Measurements from ENCODE around the gene ABCC6. TPM values are rescaled to one million over a fixed set of nuclear protein-coding genes. Genes with fewer than 3 reads are reported as not detected.
"Not testable (repeated sequence)": the region's sequence is repeated elsewhere in the genome, so short reads cannot be mapped to it uniquely, and the experiment has no call there.

ABCC6 gene
- total RNA-seq, 1 experiment from 2014 or later: 1.1 TPM

- H2BK20ac ChIP-seq (ENCODE audit: low read depth, low read length, poor library complexity, severe bottlenecking); H2BK12ac ChIP-seq (ENCODE audit: insufficient read length, low read depth, low read length); H2AFZ ChIP-seq (ENCODE audit: low read length); H3K79me1 ChIP-seq (ENCODE audit: insufficient read depth, low read depth, low read length, poor library complexity, severe bottlenecking); H3K18ac ChIP-seq (ENCODE audit: insufficient read length, low read depth, low read length); H3K27ac Mint-ChIP-seq; H4K5ac ChIP-seq (ENCODE audit: insufficient read length, low read depth, low read length); H2AK5ac ChIP-seq (ENCODE audit: insufficient read length, low read length); H4K20me1 ChIP-seq (ENCODE audit: control insufficient read depth, insufficient read depth, insufficient read length); DNase-seq; H3K4ac ChIP-seq (ENCODE audit: low read depth, low read length); H3K14ac ChIP-seq (ENCODE audit: insufficient read depth, low read length); H3K27me3 Mint-ChIP-seq (ENCODE audit: low read depth); H4K91ac ChIP-seq (ENCODE audit: insufficient read length, low read depth, low read length); H2BK5ac ChIP-seq (ENCODE audit: insufficient read length, low read length); H3K23me2 ChIP-seq (ENCODE audit: insufficient read length, low read depth, low read length, poor library complexity, severe bottlenecking); H3K79me2 ChIP-seq (ENCODE audit: insufficient read depth, low read length); H2BK15ac ChIP-seq (ENCODE audit: low read depth, low read length); H3K23ac ChIP-seq (ENCODE audit: insufficient read length, low read depth, low read length); H3K27ac ChIP-seq (ENCODE audit: insufficient read length, low read depth, low read length); H3K27me3 ChIP-seq (ENCODE audit: insufficient read depth, low read length); H3K4me1 ChIP-seq (ENCODE audit: insufficient read depth, low read length); H3K9me3 Mint-ChIP-seq; H3K4me2 ChIP-seq (ENCODE audit: insufficient read depth, insufficient read length, low read length); H3K9ac ChIP-seq (ENCODE audit: extremely low read depth, insufficient read length, low read length); H3K56ac ChIP-seq (ENCODE audit: insufficient read length, low read depth, low read length); H3K4me3 Mint-ChIP-seq; H4K8ac ChIP-seq (replicated peaks; ENCODE audit: insufficient read length, low read depth, low read length); H3T11ph ChIP-seq (ENCODE audit: low read length); H2BK120ac ChIP-seq (ENCODE audit: low read depth, low read length, poor library complexity, severe bottlenecking); H3K4me1 Mint-ChIP-seq; H3K36me3 Mint-ChIP-seq (ENCODE audit: insufficient read depth in 1 of 3, low read depth in 3 of 3); H3K9me3 ChIP-seq (ENCODE audit: control insufficient read depth, low read depth, low read length): not testable (repeated sequence)
- no CpG with 5 or more reads among the region's 5 CpGs for WGBS (ENCODE audit: extremely low coverage, insufficient read length, low lambda C conversion rate)
Measured at GRCh38 chr16:16200391-16200790, 22.9 kb downstream of the ABCC6 start.

GRCh38 chr16:16199428-16199827 is 23.9 kb downstream of the ABCC6 start:
- WGBS (ENCODE audit: extremely low coverage, insufficient read length, low lambda C conversion rate): no CpG with 5 or more reads among the region's 4 CpGs
- not testable (repeated sequence) for H3K36me3 Mint-ChIP-seq (ENCODE audit: insufficient read depth in 1 of 3, low read depth in 3 of 3)

More at GRCh38 chr16:16199428-16199827, 23.9 kb downstream of the ABCC6 start:
- H4K91ac ChIP-seq (ENCODE audit: insufficient read length, low read depth, low read length); H3K4ac ChIP-seq (ENCODE audit: low read depth, low read length); H3K27ac Mint-ChIP-seq; H3K23me2 ChIP-seq (ENCODE audit: insufficient read length, low read depth, low read length, poor library complexity, severe bottlenecking); H2BK20ac ChIP-seq (ENCODE audit: low read depth, low read length, poor library complexity, severe bottlenecking); H3K4me1 Mint-ChIP-seq; H4K8ac ChIP-seq (replicated peaks; ENCODE audit: insufficient read length, low read depth, low read length); DNase-seq; H3K27ac ChIP-seq (ENCODE audit: insufficient read length, low read depth, low read length); H3K4me1 ChIP-seq (ENCODE audit: insufficient read depth, low read length); H3K4me3 Mint-ChIP-seq; H3K4me2 ChIP-seq (ENCODE audit: insufficient read depth, insufficient read length, low read length); H2BK5ac ChIP-seq (ENCODE audit: insufficient read length, low read length); H3K14ac ChIP-seq (ENCODE audit: insufficient read depth, low read length); H3K56ac ChIP-seq (ENCODE audit: insufficient read length, low read depth, low read length); H2AFZ ChIP-seq (ENCODE audit: low read length); H3K79me2 ChIP-seq (ENCODE audit: insufficient read depth, low read length); H3K9me3 Mint-ChIP-seq; H4K20me1 ChIP-seq (ENCODE audit: control insufficient read depth, insufficient read depth, insufficient read length); H2AK5ac ChIP-seq (ENCODE audit: insufficient read length, low read length); H3K9ac ChIP-seq (ENCODE audit: extremely low read depth, insufficient read length, low read length); H2BK12ac ChIP-seq (ENCODE audit: insufficient read length, low read depth, low read length); H2BK120ac ChIP-seq (ENCODE audit: low read depth, low read length, poor library complexity, severe bottlenecking); H4K5ac ChIP-seq (ENCODE audit: insufficient read length, low read depth, low read length); H3K79me1 ChIP-seq (ENCODE audit: insufficient read depth, low read depth, low read length, poor library complexity, severe bottlenecking); H3K27me3 ChIP-seq (ENCODE audit: insufficient read depth, low read length); H3K23ac ChIP-seq (ENCODE audit: insufficient read length, low read depth, low read length); H2BK15ac ChIP-seq (ENCODE audit: low read depth, low read length); H3T11ph ChIP-seq (ENCODE audit: low read length); H3K9me3 ChIP-seq (ENCODE audit: control insufficient read depth, low read depth, low read length); H3K27me3 Mint-ChIP-seq (ENCODE audit: low read depth); H3K18ac ChIP-seq (ENCODE audit: insufficient read length, low read depth, low read length): not testable (repeated sequence)
